Head of caudate nucleus (tissue), 42 donors: Measurements from ENCODE around the gene GNG7.
"Not testable (repeated sequence)": the region's sequence is repeated elsewhere in the genome, so short reads cannot be mapped to it uniquely, and the experiment has no call there.

ENCODE experiments used
- DNase-seq, 42 donors: peaks; one replicate each; pipeline versions ENCODE4 v3.0.0 to v3.0.0-alpha.2; 2020 to 2021; ENCODE audit warnings: mixed read lengths in 7 of 42
- intact Hi-C: fragments of 100-400 bp; cut with DNase I; formaldehyde crosslinking; loops from one replicate; pipeline ENCODE4 v1.15.0; 2022

GNG7 gene

GRCh38 chr19:2500156-2500555 is 202.3 kb downstream of the GNG7 start:
- intact Hi-C loops: no loop called here
- DNase-seq: no peak

GRCh38 chr19:2497186-2497585 is 205.3 kb downstream of the GNG7 start:
- intact Hi-C loops: no loop called here
- DNase-seq: no peak

DNA sequence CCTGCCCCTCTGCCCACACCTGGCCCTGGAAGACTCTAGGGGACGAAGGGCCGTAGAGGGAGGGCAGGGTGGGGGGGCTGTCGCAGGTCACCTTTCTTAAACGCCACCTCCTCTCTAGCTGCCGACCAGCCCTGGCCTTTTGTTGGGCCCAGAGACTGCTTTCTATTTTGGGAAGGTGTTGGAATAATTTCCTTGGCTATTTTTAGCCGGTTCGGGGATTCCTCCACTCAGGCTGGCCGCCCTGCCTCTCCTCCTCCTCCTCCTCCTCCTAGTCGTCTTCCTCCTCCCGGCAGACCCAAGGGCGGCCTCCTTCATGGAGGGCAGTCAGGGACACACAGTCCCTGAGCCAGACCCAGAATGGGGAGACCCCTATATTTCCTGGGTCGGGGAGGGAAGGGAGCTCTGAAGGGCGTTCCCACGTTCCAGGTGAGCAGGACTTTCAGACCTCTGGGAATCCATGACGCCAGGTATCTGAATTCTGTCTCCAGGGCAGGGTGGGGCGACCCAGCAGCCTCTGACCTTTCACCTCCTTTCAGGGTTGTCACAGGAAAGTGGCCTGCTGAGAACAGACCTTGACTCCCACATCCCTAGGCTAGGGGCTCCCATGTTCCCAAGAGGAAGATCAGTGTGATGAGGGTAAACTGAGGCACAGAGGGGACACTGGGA is 206.7 kb downstream of the GNG7 start:
- intact Hi-C loops: no loop called here
- DNase-seq: no peak

GRCh38 chr19:2495130-2495641 is 207.3 kb downstream of the GNG7 start:
- intact Hi-C loops: no loop called here
- peak in 11 of 42 donors; percentile 5 to 60 (median 34) for DNase-seq

DNA sequence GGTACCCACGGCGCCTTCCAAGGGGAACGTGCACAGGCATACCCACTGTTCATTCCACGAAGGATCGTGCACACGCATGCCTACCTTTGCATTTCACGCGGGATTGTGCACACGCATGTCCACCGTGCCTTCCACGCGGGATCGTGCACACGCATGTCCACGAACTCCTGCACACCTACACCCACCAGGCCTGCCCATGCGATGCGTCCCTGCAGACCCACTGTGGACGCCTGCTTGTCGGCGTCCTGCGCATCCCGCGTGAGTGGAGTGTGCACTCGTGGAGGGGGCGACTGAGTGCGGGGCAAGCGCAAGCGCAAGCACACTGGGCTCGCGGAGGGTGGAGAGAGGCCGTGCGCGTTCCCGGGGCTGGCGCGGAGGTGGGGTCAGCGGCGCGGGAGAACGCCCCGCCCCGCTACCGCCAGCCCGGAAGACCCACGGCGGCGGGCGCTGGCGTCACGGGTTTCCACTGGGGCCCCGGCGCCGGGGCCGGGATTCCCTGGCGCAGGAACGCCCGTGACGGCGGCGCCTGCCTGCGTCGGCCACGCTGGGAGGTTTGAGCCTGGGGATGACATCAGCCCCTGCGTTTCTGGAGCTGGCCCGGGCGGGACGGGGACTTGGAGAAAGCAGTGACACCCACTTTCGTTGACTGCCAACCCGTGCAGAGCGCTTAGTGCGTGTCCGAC is 207.9 kb downstream of the GNG7 start:
- intact Hi-C loops: no loop called here

DNA sequence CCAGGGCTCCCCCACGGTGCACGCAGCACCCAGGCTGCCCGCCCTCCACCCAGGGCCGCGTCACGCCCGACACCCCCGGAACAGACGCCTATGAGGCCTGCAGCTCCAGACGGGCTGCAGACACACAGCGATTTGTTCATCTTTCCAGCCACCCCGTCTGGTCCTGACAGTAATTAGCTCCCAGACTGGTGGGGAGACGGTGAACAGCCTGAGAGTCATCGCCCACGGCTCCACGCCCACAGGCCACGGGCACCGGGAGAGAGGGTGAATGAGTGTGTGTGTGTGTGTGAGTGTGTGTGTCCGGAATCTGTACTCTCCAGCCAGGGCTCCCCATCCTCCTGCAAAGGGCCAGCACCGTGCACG is 208.4 kb downstream of the GNG7 start:
- DNase-seq: peak in 8 of 42 donors; percentile 15 to 66 (median 34)
- intact Hi-C loops: no loop called here

More for the DNA sequence above, 207.9 kb downstream of the GNG7 start:
- DNase-seq: peak in 41 of 42 donors; percentile 17 to 84 (median 67)

GRCh38 chr19:2493448-2493847 is 209.0 kb downstream of the GNG7 start:
- intact Hi-C loops, DNase-seq: not testable (repeated sequence)

- intact Hi-C loops: no loop called here
These were observed 209.6 kb downstream of the GNG7 start for GRCh38 chr19:2492870-2493269.

DNA sequence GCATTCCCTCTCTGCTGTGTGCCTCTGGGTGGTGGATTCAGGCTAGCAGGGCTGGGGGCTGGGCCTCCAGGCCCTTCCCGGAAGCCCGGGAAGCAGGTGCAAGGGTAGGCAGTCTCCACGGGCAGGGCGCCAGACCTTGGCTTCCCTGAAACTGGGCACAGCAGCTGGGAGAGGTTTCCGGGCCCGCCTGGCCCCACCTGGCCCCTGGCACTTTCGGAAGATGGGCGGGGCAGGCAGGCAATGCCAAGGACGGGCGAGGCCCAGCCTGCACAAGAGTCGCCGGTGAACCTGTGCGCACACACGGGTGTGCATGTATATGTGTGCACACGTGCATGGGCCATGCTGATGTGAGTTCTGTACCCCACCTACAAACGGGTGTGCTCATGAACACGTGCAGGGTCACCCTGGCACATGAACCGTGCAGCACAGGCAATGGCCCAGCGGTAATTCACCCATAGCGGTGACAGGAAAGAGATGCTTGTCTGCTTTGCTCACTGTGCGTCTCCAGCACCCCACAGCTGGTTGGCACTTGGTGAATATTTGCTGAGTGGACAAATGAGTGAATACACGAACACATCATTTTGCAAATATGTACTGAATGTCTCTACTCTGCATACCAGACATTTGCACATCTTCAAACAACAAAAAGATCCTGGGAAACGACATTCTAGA is 211.2 kb downstream of the GNG7 start:
- no peak for DNase-seq
- intact Hi-C loops: no loop called here

More at GRCh38 chr19:2492870-2493269, 209.6 kb downstream of the GNG7 start:
- DNase-seq: no peak

DNA sequence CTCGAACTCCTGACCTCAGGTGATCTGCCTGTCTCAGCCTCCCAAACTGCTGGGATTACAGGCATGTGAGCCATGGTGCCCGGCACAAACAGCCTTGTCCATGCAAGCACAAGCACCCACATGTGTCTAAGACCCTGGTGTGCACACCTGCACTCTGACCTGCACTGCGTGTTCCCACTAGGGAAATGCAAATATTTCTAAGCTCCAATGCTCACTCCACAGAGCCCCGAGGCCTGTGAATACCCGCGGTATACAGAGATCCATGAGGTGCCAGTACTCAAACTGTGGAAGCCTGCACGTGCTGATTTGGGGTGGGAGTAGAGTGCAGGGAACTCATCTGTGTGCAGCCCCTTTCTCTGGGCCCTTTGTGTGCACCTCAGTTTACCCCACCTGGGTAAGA is 211.8 kb downstream of the GNG7 start:
- no peak for DNase-seq
- intact Hi-C loops: no loop called here

- intact Hi-C loops: no loop called here
- DNase-seq: peak in 32 of 42 donors; percentile 28 to 79 (median 56)
These were observed 213.4 kb downstream of the GNG7 start for GRCh38 chr19:2488942-2489731.

DNA sequence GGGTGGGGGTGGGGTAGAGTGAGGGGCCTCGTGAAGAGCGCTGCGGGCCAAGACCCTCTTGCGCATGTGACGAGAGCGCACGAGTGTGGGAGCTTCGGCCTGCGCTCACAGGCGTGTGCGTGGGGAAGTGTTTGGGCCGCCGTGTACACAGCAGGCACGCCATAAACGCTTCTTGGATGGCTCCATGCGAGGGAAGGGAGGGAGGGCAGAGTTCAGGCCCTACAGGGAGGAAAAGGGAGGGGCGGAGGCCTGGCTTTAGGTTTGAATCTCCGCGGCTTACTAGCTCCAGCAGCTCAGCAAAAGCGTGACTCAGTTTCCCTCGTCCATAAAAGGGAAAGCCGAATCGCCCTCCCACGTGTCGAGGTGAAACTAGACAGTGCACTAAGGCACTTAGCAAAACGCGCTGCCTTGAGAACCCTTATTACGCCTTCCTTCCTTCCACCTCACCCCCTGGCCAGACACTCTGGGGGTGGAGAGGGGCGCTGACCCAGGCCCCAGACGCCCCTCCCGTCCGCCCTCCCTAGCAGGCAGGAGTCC is 214.0 kb downstream of the GNG7 start:
- peak in 1 of 42 donors; percentile 16 for DNase-seq
- intact Hi-C loops: no loop called here

- peak in 3 of 42 donors; percentile 12 to 52 (median 15) for DNase-seq
- intact Hi-C loops: no loop called here
These were observed 214.7 kb downstream of the GNG7 start for GRCh38 chr19:2487842-2488241.

DNA sequence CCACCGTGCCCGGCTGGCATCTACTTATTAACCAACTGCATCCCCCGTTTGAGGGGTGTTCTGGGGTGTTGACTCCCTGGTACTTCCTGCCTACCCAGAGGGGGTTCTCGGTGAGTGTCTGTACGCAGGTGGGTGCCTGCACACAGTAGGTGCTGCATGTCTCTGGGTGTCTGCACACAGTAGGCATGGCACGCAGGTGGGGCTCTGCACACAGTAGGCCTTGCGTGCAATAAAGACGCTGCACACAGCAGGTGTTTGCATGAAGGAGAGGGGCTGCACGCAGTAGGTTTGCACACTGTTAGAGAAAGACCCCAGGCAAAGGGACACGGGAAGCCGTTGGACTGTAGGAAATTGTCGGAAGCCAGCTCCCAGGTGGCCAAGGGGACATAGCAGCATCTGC is 215.4 kb downstream of the GNG7 start:
- no peak for DNase-seq
- intact Hi-C loops: no loop called here

DNA sequence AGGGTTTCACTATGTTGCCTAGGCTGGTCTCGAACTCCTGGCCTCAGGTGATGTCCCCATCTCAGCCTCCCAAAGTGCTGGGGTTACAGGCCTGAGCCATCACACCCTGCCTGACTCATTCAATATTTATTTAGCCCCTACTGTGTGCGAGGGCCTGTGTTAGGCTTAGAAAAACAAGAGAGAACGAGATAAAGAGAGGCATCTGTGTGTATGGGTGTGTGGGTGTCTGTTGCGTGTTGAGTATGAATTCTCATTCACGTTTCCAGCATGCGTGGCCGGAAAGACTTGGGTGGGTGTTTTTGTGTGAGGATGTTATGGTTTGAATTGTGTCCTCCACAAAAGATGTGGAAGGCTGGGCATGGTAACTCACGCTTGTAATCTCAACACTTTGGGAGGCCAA is 217.1 kb downstream of the GNG7 start:
- DNase-seq: no peak
- intact Hi-C loops: no loop called here

GRCh38 chr19:2484178-2484937 is 218.1 kb downstream of the GNG7 start:
- intact Hi-C loops: no loop called here
- DNase-seq: no peak

DNA sequence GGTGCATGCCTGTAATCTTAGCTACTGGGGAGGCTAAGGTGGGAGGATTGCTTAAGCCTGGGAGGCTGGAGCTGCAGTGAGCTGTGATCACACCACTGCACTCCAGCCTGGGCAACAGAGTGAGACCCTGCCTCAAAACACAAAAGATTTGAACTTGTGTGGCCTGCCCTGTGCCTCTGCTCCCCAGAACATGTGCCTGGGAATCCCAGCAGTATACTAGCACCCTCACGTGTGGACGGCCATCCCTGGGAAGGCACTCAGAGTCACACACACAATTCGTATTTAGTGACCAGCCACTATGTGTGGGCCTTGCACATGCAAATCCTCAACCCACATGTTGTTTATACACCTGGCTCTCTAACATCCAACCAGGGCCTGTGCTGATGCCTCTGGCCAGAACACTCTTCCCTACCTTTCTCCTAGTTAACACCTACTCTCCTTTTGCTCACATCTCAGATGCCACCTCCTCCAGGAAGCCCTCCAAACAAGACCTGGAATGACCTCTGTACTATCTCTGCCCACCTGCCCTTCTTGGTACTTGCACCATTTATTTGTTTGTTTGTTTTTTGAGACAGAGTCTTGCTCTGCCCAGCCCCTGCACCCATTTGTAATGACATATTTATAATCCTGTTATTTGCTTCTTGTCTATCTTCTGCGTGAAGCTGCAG is 218.9 kb downstream of the GNG7 start:
- intact Hi-C loops: no loop called here
- DNase-seq: no peak

- intact Hi-C loops: no loop called here
- no peak for DNase-seq
These were observed 219.4 kb downstream of the GNG7 start for GRCh38 chr19:2483084-2483483.
